ENCODE results near the gene SCIN. TPM values are rescaled to one million over a fixed set of nuclear protein-coding genes. Genes with fewer than 3 reads are reported as not detected.

Gene SCIN
- total RNA-seq, 2 experiments from 2014 or later, result not detected

DNA sequence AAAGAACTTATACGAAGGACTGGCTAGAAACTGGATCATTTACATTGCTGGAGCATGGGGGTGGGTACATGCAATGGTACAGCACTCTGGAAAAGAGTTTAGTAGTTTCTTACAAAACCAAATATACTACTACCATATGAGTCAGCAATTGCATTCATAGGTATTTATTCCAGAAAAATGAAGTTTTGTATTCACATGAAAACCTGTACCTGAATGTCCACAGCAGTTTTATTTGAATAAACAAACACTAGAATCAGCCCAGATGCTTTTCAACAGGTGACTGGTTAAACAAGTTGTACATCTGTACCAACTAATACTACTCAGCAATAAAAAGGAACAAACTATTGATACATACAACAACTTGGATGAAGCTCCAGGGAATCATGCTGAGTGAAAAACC lies 3.4 kb downstream of the SCIN start:
- Mint-ChIP-seq H3K4me1 (ENCODE audit: low read depth) (peaks cover 12% of the 10 kb centered on the region), H3K9me3 (no peaks in the 10 kb centered on the region), H3K4me3 (no peak overlapping the region), H3K36me3 (ENCODE audit: low read depth) (no peaks in the 10 kb centered on the region), H3K27ac (no peak overlapping the region), H3K27me3 (peaks cover 31% of the 10 kb centered on the region)
- intact Hi-C loops (cut with micrococcal nuclease), result no loop called here
- TF ChIP-seq, protein P1, sequence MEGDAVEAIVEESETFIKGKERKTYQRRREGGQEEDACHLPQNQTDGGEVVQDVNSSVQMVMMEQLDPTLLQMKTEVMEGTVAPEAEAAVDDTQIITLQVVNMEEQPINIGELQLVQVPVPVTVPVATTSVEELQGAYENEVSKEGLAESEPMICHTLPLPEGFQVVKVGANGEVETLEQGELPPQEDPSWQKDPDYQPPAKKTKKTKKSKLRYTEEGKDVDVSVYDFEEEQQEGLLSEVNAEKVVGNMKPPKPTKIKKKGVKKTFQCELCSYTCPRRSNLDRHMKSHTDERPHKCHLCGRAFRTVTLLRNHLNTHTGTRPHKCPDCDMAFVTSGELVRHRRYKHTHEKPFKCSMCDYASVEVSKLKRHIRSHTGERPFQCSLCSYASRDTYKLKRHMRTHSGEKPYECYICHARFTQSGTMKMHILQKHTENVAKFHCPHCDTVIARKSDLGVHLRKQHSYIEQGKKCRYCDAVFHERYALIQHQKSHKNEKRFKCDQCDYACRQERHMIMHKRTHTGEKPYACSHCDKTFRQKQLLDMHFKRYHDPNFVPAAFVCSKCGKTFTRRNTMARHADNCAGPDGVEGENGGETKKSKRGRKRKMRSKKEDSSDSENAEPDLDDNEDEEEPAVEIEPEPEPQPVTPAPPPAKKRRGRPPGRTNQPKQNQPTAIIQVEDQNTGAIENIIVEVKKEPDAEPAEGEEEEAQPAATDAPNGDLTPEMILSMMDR (IDR thresholded peaks at IDR 0.05), result no peak
- no peak for DNase-seq
- ATAC-seq, result no peak
- ChIA-PET CTCF (no interaction called here), POLR2A (no interaction called here)

DNA sequence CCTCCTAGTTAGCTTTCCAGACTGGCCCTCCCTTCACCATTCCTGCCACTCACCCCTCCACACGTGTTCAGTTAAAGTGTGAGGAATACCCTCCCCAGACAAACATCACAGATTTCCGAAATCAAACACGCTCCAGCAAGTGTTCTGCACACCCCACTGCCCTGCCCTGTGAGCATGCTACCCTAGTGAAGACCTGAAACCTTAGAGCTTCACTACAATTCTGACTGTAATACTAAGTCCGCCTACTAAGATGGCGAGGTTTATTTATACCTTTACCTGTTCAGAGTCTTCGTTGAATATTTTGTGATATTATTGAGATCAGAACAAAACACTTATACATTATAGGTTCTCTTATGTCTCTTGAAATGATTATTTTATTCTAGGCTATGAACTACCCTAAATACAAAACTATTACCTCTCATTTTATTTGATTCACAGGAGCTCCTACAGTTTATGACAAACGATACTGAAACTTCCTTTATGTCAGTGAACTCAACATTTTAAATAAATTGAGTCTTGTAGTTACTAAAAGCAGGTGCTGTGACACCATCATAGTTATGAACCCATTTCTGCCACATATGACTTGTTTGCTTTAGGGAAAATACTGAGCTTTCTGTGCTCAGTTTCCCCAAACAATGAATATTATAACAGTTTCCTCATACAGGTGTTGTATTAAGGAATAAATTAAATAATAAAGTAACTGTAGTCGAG lies 8.6 kb downstream of the SCIN start:
- CTCF ChIA-PET, result interaction anchor here (0.9 to 1.5 kb wide), 3 partner anchors 9 to 120 kb away, joined by 3 to 9 read pairs (median 3); no protein-coding TSS in a partner anchor
- no peak overlapping the region for H3K27ac Mint-ChIP-seq
- intact Hi-C loops (cut with micrococcal nuclease), result no loop called here
- no peak for DNase-seq
- no peaks in the 10 kb centered on the region for H3K4me1 Mint-ChIP-seq (ENCODE audit: low read depth)
- H3K36me3 Mint-ChIP-seq (ENCODE audit: low read depth), result no peaks in the 10 kb centered on the region
- TF ChIP-seq, protein P1 (IDR thresholded peaks at IDR 0.05), result no peak
- no peak for ATAC-seq
- H3K9me3 Mint-ChIP-seq, result no peaks in the 10 kb centered on the region
- H3K27me3 Mint-ChIP-seq, result peaks cover 6% of the 10 kb centered on the region
- POLR2A ChIA-PET, result no interaction called here
- no peak overlapping the region for H3K4me3 Mint-ChIP-seq

DNA sequence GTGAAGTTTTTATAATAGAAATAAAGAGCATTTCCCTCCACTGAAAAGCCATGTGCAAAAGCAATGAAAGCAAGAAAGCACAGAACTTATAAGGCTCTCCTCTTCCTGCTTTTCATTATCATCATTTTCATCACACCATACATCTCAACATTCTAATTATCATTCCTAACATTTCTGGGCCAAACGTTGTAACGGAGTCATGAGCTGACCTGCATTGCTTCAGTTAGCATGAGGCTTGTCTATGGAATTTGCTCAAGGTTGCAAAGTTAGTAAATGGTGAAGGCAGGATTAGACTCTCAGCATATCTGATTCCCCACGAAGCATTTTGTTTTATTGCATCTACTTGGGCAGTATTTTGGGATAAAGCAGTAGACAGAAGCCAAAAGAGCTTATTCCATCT lies 11.4 kb downstream of the SCIN start:
- no peaks in the 10 kb centered on the region for H3K4me1 Mint-ChIP-seq (ENCODE audit: low read depth)
- CTCF ChIA-PET, result interaction anchor here (0.6 kb wide), 1 partner anchor 91 kb away, joined by 3 read pairs; no protein-coding TSS in a partner anchor
- ATAC-seq (no peak), DNase-seq (no peak)
- intact Hi-C loops (cut with micrococcal nuclease), result no loop called here
- H3K27me3 Mint-ChIP-seq, result peaks cover 7% of the 10 kb centered on the region
- TF ChIP-seq, protein P1 (IDR thresholded peaks at IDR 0.05), result no peak
- no peak overlapping the region for H3K4me3 Mint-ChIP-seq
- POLR2A ChIA-PET, result no interaction called here
- no peaks in the 10 kb centered on the region for H3K9me3 Mint-ChIP-seq
- no peak overlapping the region for H3K27ac Mint-ChIP-seq
- no peaks in the 10 kb centered on the region for H3K36me3 Mint-ChIP-seq (ENCODE audit: low read depth)

DNA sequence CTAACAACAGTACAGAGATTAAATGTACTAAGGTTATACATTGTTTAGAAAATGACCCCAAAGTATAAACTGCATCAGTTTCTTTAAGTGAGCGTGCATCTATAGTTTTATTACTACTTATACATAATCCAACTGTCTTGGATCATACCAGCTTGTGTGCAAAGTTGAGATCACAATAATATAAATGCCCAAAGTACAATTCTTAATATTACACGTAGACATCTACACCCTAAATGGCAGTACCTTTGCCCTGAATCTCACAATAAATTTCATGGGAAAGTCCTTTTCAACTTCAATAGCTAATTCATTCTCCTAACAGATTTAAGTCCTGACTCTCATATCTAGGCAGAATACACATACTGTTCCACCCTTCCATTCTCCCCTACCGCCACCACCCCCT lies 11.8 kb downstream of the SCIN start:
- H3K36me3 Mint-ChIP-seq (ENCODE audit: low read depth), result no peaks in the 10 kb centered on the region
- POLR2A ChIA-PET, result no interaction called here

DNA sequence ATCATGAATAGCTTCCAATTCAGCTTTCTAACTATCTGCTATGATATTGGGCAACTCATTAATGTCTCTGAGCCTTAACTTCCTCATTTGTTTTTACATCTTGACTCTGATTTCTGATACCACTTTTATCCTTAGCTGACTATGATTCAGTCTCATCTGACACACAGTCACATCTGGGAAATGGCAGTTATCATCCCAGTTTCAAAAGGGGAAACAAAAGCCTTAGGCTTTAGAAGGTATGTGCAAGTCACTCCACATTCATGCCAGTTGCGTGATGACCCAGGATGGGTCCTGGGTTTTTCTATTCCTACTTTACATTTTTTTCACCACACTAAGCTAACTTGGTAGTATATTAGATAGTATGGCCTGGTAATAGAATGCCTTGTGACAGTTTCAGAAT lies 12.7 kb downstream of the SCIN start:
- POLR2A ChIA-PET, result no interaction called here
- Mint-ChIP-seq H3K27ac (no peak overlapping the region), H3K4me1 (ENCODE audit: low read depth) (no peaks in the 10 kb centered on the region), H3K9me3 (no peaks in the 10 kb centered on the region), H3K27me3 (peaks cover 6% of the 10 kb centered on the region), H3K36me3 (ENCODE audit: low read depth) (no peaks in the 10 kb centered on the region), H3K4me3 (no peak overlapping the region)
- ATAC-seq (no peak), DNase-seq (no peak)
- CTCF ChIA-PET, result no interaction called here
- TF ChIP-seq, protein P1 (IDR thresholded peaks at IDR 0.05), result no peak
- intact Hi-C loops (cut with micrococcal nuclease), result no loop called here

More for the DNA sequence above, 11.8 kb downstream of the SCIN start:
- intact Hi-C loops (cut with micrococcal nuclease), result no loop called here
- TF ChIP-seq, protein P1 (IDR thresholded peaks at IDR 0.05), result no peak
- DNase-seq (no peak), ATAC-seq (no peak)
- Mint-ChIP-seq H3K27ac (no peak overlapping the region), H3K27me3 (peaks cover 6% of the 10 kb centered on the region), H3K4me1 (ENCODE audit: low read depth) (no peaks in the 10 kb centered on the region), H3K9me3 (no peaks in the 10 kb centered on the region), H3K4me3 (no peak overlapping the region)
- CTCF ChIA-PET, result no interaction called here
